Activated T-helper 1 cell treated with anti-CD3 and anti-CD28 coated beads, Interleukin-2, amount 50 U/mL, for 16 hours (primary cell): ENCODE data around the gene ETV6.

Source experiments
- DNase-seq, 2 donors: peaks; one replicate each; pipeline ENCODE4 v3.0.0-alpha.2; 2020; ENCODE audit warnings: low read depth in 1 of 2, low spot score in 1 of 2

ETV6 gene

DNA sequence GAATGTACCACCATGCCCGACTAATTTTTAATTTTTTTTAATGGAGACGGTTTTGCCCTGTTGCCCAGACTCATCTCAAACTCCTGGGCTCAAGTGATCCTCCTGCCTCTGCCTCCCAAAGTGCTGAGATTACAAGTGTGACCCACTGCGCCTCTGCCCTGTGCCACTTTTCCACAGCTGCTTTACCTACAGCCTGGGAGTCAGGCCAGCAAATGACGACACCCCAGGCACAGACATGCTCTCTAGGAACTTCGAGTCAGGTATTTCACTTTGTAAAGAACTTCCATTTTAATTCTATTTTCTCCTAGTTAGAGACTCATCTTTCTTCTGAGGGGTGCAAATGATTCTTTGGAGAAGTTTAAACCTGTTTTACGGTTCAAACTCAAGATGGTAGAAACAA lies 89.0 kb downstream of the ETV6 start:
- no peak for DNase-seq

DNA sequence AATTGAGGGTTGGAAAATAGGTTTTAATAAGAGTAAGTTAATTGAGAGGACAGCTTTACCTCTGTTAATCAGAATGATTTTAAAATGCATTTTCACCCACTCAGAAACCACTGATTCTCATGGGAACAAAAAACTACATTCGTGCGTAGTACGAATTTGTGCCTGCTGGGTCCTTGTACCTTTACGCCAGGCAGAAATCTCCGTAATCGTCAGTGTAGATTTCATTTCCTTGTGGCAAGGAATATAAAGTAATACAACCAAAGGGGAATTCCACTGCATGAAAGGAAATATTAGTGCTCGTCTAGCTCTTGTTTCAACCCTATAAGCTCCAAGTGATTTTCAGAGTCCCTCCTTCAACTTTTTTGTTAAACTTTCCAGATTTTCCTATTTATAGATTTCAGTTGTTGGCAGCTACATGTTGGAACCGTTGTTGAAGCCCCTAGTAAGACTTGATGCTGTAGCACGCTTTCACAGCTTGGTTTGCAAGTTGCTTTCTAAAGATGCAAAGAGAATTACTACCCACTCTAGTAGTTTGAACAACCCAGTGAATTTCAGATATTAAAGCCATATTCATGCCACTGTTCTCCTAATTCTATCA lies 90.6 kb downstream of the ETV6 start:
- DNase-seq: no peak

DNA sequence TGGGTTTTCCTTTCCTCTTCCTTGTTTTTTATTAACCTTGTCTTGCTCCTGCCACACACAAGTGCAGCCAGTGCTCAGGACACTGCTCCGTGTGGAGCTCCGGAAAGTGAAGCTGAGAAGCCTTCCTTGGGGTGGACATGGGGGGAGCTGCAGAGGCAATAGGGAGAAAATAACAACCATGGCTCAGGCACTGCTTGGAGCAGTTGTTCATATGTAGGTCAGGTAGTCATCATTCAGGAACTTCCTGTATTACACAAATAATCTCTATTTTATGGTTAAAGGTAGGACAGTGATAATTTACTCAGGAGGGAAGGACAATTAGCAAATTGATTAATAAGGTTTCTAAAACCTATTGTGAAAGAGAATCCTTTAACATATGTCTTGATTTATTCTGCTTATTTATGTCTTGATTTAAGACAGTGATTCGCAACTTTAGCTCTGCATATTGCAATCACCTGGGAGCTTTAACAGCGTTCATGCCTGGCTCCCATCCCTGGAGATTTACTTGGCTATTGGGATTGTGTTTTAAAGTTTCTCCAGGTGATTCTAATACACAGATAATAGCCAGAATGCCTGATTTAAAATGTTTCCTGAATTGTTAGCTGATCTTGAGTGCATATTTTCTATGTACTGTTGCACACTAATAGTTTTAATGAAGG lies 92.1 kb downstream of the ETV6 start:
- DNase-seq: no peak

DNA sequence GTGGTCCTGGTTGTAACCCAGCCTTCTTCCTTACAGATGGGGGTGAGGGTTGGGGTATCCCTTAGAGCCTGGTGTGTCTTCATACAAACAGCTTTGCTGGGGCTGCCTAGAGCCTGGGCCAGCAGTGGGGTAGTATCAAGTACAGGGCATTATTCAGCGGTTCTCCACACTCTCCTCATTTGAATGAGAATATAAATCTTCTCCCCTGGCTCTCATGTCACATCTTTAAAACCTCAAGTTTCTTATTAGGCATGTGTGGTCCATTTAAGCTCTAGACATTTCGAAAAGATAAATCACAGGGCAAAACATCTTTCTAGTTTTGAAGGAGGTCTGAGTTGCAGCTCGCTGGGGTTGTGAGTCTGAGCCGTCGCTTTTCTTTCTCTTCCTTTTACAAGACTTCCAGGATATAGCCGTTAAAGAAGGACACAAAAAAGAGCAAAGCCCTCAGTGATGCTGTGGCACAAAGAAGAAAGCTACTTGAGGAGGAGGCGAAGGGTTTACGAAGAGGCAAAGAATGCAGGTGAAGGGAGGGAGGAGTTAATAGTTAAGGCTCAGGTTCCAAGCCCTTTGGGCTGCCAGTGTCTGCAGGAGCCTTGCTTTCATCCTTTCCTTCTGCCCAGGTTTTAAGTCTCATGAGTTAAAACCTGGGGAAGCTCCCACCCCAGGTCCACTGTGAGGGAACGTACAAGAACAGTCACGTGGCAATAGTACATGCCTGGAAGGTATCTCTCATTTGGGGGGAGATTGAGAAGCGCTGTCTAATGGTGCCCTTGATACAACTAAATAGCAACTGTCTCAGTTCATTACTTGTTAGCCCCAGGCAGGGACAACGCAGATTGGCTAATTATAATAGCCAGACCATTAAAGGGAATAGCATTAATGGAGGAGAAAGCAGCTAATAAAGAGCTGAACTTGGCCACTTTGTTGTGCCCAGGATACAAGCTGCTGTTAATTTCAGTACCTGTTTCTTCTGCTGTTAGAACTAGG lies 94.2 kb downstream of the ETV6 start:
- no peak for DNase-seq

DNA sequence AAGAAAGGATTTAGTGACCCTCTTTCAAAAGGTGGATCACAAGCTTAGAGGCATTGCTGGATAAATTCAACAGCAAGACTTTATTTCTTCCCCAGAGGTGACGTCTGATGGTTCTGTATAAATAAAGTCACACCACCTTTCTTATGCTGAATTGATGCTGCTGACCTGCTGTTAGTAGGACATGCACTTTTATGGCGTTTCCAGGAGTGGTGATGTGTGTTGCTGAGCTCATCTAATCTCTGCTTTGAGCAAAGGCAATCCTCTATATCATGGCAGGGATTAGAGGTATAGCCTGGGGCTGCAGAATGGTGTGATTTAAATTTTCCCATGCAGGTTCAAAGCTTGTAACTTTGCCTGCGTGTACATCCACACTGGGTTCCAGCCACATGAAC lies 94.9 kb downstream of the ETV6 start:
- DNase-seq: no peak

DNA sequence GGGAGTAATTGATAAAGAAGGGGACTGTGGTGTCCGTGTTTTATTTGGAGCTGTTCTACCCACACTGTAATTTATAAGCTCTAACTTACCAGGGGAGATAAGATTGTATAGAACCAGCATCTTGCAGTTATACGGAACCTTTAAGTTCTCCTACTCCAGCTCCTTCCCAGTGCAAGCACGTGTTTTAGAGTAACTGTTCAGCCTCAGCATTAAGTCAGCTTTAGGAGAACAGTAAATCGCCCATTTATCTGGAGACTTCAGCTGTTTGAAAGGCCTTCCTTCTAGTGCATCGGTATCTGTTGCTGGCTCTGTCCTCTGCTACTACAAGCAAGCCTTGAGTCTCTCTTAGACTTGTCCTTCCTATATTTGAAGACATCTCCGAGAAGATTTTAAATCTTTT lies 95.6 kb downstream of the ETV6 start:
- no peak for DNase-seq

DNA sequence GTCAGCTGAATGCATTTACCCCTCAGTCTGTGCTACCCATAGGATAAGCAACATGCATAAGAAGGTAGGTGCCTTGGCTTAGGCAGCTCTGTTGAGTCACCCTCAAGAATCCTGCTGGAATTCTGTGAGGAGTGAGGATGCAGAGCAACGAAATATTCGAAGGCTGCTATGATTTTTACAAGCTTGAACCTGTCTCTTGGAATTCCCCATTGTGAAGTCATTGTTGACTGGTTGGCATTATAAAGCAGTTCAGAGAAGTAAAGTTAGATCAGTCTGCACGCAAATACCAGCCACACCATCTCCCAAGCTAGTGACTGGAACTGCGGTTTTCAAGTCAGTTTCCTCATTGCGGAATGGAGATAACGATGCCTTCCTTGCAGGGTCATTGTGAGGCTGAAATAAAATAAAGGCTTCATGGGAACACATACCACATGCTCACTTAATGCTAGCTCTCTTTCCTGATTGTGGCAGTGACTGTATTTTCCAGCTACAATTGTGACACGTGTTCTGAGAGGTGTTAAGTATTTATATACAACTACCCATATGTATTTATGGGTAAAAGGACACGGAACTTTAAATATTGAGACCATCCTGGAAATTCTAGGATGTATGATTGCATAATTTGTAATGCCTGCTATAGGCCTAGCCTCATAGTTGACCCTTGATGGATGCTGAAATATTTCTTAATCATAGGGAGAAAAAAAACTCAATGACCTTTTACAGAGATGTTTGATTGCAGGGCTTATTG lies 96.7 kb downstream of the ETV6 start:
- no peak for DNase-seq

DNA sequence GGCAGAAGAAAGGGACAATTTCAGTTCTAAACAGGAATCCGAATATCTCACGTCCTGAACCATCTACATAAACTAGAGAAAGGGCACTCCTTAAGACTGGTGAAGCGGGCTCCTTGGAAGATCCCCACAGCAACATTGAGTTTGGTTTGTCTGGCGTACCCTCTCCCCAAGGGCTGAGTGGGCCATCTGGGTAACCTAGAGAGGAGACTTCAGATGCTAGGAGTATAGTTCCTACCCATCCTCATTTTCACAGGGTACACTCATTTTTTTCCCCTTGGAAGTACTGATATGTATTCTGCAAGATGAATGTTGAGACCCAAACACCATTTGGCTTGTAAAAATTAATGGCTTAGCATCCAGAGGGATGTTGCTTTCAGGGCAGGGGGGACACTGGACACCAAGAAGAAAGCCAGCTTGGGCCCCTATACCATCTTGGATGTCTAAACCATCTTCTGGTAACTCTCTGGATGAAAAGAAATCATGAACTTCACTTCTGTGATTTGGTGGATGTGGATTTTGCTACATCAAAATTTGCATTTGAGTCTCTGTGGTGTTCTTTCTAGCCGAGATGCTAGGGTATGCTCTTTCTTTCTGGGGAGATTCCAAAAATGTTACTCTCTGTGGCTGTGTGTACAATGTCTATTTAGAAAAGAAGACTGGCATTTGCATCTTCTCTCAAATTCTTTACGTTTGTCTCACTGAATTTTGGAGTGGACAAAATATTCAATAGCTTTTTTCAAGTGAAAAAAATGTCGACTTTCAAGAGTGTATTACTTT lies 97.7 kb downstream of the ETV6 start:
- DNase-seq: no peak

DNA sequence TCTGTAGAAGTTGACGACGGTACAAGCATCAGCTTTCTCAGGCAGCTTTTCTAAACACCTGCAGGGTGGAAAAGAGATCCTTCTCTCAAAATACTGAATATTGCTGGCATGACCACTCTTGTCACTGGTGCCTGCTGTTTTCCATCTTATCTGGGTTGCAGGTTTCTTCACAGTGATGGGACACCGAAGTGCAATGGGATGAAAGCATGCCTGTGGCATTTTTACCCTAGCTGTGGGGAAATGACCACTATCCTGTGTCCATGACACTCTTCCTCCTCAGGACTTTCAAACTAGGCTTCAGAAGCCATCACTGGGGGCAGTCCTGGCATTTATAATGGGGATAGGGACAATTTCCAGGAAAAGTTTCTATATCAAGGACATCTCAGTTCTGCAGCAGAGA lies 98.5 kb downstream of the ETV6 start:
- DNase-seq: no peak

DNA sequence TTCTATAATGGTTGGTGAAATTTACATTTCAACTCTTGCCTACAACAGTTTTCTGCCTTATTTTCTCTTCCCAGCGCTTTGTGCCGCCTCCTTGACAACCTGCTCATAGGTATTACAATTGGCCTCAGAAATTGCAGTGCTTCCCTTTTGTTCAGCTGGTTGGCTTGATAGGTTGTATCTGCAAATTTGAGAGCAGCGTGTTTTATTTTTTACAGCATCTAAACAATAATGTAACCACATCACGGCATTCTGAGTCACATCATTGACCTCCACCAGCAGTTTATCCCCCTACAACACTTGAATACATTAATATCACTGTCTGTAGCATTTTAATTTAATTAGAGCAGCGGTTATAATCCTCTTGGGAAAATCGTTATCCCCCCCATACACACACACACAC lies 99.4 kb downstream of the ETV6 start:
- no peak for DNase-seq

DNA sequence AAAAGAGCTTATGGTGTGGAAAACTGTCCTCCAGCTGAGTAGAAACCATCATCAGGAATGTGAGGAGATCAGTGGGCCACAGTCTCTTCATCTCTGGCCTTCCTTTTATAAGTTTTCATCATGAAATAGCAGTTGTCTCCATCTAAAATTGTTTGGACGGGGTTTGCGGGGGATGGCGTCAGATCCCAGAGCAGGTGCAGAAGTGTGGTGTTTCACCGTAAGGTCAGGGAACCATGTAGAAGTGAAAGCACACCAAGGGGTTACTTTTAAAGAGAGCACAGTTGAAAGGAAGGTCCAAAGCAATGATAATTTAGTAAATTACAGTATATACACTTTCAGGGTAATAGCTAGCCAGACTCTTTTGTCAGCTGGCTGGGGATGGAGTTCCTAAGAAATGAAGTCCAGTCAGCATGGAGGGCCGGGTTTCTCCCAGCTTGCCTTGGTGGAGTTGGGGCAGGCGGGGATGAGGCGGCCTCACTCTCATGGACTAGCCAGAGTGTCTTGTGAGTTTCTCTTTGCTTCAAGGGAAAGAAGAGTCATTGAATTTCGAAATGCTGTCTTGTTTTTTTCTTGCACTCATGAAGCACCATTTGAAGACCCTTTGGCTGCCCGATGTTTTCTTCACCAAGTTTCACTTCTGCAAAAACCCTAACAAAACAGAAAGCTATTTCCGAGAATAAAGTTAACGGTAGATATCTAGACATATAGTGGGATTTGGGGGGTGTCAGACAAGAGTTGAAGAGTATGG lies 100.6 kb downstream of the ETV6 start:
- DNase-seq: no peak

DNA sequence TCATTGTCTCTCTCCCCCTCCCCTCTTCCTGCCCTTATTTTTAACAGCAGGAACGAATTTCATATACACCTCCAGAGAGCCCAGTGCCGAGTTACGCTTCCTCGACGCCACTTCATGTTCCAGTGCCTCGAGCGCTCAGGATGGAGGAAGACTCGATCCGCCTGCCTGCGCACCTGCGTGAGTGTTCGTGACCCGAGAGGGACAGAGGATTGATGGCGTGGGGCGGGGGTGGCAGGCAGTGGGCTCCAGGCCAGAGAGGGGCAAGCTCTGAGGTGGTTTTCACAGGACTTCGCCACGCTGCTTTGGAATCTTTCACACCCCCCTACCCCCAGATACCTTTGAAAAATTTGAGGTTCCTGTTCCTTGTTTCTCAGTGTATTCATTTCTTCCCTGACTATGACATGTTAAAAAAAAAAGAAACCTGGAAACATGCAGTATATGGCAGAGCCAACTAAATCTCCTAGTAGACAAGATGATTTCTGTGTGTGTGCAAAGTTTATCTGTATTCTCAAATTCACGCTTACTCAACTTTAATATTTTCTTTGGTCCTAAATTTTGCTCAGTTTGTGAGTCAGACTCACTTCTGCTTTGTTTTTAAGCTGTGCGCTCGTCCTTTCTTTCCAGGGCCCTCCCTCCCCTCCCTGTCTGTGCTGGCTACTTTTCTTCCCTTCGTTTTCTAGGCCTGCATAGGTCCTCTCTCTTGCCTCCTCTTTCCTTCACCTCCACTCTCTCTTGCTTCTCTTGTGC lies 103.1 kb downstream of the ETV6 start:
- DNase-seq: no peak

DNA sequence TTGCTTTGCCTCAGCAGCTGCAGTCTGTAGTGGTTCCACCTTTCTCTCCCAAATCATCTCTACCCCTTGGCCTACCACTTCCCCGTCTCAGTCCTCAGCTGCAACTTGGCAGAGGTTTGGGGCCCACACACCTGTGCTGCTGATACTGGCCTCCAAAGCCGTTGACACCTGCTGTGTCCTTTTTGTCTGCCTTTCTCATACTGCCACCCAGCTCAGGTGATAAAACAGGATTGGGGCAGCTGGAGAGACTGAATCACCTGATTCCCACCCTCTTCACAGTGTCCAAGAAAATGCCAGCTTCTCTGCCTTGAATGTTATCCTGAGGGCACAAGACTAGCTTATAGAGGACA lies 103.7 kb downstream of the ETV6 start:
- no peak for DNase-seq

DNA sequence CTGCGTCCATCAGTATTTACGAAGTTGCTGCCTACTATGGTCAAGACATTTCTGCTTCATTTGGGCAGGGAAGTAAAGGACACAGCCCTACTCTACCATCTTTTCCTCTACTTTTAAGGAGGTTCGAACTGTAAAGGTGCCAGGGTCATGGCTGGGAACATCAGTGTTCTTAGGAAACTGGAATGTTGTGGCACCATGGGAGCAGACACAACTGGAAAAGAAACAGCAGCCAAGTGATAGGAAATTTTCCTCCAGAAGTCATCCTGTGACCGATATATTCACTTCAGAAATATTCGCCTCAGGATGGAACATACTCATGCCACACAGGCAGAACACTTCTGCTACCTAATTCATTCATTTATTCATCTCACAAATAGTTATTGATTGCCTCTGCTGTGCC lies 104.4 kb downstream of the ETV6 start:
- no peak for DNase-seq

DNA sequence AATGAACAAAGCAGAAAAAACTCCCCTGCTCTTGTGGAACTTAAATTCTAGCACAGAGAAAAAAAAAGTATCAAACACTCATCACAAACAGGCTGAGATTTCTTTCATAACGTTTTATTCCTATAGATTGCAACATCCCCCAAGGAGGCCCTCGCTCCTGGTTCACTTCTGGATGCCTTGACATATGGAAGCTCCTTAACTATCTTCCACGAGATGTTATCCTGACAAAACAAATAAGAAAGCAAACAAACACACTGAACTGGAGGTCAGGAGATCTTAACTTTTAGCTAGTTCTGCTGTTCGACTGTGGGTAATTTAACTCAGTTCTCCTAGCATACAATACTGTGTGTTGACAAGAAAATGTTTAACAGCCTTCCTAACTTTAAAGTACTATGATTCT lies 104.8 kb downstream of the ETV6 start:
- DNase-seq: no peak

DNA sequence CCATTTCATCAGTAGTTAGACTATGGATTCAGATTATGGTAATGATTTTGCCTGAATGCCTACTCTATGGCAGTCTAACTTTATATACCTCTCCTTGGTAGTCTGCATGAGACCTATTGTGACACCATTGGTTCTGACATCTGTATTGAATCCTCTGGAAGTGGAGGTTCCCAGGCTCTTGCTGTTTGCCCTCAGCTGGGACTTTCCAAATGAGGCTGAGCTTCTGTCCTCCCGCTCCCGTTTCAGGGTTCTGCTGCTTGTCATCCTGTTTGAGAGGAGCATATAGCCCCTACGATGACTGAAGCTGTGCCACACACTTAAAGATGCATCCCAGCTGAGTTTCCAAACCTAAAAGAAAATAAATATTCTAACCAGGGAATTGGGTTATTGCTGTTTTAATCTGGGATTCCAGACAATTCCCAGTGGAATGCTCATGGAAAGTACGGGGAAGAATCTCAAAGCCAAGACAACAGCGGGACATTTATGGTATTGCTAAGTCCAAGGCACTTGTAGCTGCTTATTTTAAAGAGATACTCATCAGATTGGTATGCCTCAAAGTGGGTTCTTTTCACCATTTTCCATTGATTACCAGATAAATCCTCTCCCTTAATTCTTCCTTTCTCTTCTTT lies 105.9 kb downstream of the ETV6 start:
- no peak for DNase-seq

DNA sequence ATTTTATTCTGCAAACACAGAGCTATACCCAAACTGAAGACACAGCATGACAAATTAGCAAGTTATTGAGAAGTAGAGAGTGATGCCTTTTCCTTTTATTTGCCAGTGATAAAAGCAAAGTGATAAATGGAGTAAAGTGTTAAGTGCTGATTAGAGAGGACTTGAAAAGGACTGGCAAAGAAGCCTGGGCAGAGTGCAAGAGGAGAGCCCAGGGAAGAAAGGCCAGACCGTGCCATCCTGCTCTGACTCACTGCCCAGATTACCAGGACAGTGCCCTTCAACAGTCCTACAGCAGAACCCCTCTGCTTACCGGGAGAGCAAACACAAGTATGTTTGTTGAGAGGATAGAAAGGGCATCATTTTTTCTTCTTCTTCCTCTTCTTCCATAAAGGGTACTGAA lies 106.5 kb downstream of the ETV6 start:
- DNase-seq: no peak

DNA sequence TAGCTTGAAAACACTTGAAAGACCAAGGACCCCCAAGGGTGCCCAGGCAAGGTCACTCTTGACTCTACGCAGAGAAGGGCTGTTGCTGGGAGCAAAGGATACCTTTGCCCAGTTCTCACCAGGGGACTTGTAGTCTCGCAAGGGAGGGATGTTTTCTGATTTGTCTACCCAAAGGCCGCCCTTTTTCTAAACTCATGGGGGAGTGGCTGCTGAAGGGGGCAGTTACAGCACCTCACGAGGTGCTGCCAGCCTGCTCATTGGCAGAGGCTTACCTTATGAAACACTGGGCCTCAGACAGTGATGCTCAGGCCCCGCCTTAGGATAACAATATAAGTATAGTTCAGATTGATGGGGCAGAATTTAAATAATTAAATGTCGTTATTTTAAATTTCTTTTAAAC lies 107.0 kb downstream of the ETV6 start:
- DNase-seq: no peak

DNA sequence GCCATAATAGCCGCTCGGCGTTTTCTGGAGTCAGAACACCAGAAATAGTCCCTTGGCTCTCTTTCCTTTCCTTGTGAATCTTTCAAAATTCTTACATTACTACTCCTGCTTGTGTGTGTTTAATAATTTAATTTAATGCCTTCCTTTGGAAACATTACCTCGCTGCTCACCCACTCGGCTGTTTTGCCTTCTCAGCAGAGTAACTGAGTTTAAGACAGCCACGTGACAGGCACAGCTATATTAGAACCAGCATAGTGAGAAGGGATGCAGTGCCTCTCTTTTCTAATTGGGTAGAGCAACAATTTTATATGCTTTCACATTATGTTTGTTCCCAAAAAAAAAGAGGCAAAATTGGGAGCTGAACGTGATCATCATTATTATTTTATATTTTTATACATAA lies 107.6 kb downstream of the ETV6 start:
- DNase-seq: no peak
